Hepatic stellate cell (primary cell): ENCODE results near the gene BZW2.

Source experiments
- DNase-seq: peaks from one replicate; pipeline ENCODE4 v3.0.0; 2011; ENCODE audit warnings: low spot score

Gene BZW2

GRCh38 chr7:16645593-16646471 lies at the start of gene BZW2, which contains the start of gene ANKMY2:
BZW2 (plus strand) TSS chr7:16646181; CDS start chr7:16665444, 19,263 bp downstream.
ANKMY2 (minus strand) TSS chr7:16645754; CDS start chr7:16645573, 181 bp downstream.
- peak; percentile 92 for DNase-seq

GRCh38 chr7:16598015-16598414 lies 48.0 kb upstream of the BZW2 start:
- no peak for DNase-seq

GRCh38 chr7:16599860-16600259 lies 46.1 kb upstream of the BZW2 start:
- DNase-seq: no peak

- DNase-seq: no peak
Measured at GRCh38 chr7:16603633-16604032, 42.3 kb upstream of the BZW2 start.

GRCh38 chr7:16604054-16604453 lies 41.9 kb upstream of the BZW2 start:
- DNase-seq: no peak

GRCh38 chr7:16606704-16607103 lies 39.3 kb upstream of the BZW2 start:
- DNase-seq: no peak

GRCh38 chr7:16609842-16610450 lies 36.0 kb upstream of the BZW2 start:
- DNase-seq: no peak

- no peak for DNase-seq
Measured at GRCh38 chr7:16611711-16612110, 34.3 kb upstream of the BZW2 start.

GRCh38 chr7:16615228-16615627 lies 30.8 kb upstream of the BZW2 start:
- DNase-seq: no peak

GRCh38 chr7:16616122-16616521 lies 29.9 kb upstream of the BZW2 start:
- no peak for DNase-seq

GRCh38 chr7:16616542-16616941 lies 29.4 kb upstream of the BZW2 start:
- DNase-seq: no peak

GRCh38 chr7:16619979-16620408 lies 26.0 kb upstream of the BZW2 start:
- DNase-seq: no peak

GRCh38 chr7:16626388-16626787 lies 19.6 kb upstream of the BZW2 start:
- DNase-seq: no peak

GRCh38 chr7:16627236-16627635 lies 18.7 kb upstream of the BZW2 start:
- DNase-seq: no peak

GRCh38 chr7:16630654-16631053 lies 15.3 kb upstream of the BZW2 start:
- no peak for DNase-seq

GRCh38 chr7:16634271-16634738 lies 11.7 kb upstream of the BZW2 start:
- no peak for DNase-seq

GRCh38 chr7:16636555-16637101 lies 9.4 kb upstream of the BZW2 start:
- DNase-seq: no peak

GRCh38 chr7:16637379-16637778 lies 8.6 kb upstream of the BZW2 start:
- DNase-seq: no peak

- no peak for DNase-seq
Measured at GRCh38 chr7:16638282-16639280, 7.4 kb upstream of the BZW2 start.

- DNase-seq: no peak
Measured at GRCh38 chr7:16644157-16644556, 1.8 kb upstream of the BZW2 start.
